Daoy (cell line): ENCODE measurements around the gene IDH2. TPM values are rescaled to one million over a fixed set of nuclear protein-coding genes. Genes with fewer than 3 reads are reported as not detected.

Experiments
- DNase-seq: peaks from one replicate; pipeline ENCODE4 v3.0.0-alpha.2; 2015; ENCODE audit warnings: low read depth
- total RNA-seq: library from RNA; depleted of rRNA; stranded (reverse); fragments of >200 nt; shearing (Covaris generic); gene quantifications from 2 replicates; pipeline ENCODE4 v1.2.3, GENCODE V29; 2014; rRNA removed

The IDH2 gene
- total RNA-seq, 1 experiment from 2014 or later = 68.8 TPM

GRCh38 chr15:90043530-90044010 lies 58.7 kb downstream of the IDH2 start:
- no peak for DNase-seq

- no peak for DNase-seq
Observed at GRCh38 chr15:90042766-90043529, 59.3 kb downstream of the IDH2 start.

GRCh38 chr15:90042356-90042755 lies 59.9 kb downstream of the IDH2 start:
- DNase-seq = no peak

- DNase-seq = no peak
Observed at GRCh38 chr15:90040618-90041017, 61.6 kb downstream of the IDH2 start.

- DNase-seq = no peak
Observed at GRCh38 chr15:90039996-90040395, 62.3 kb downstream of the IDH2 start.

GRCh38 chr15:90038632-90039095 lies 63.6 kb downstream of the IDH2 start:
- DNase-seq = no peak

- DNase-seq = peak; percentile 63
Observed at GRCh38 chr15:90037961-90038631, 64.2 kb downstream of the IDH2 start.

GRCh38 chr15:90037511-90037860 lies 64.8 kb downstream of the IDH2 start:
- no peak for DNase-seq

GRCh38 chr15:90036806-90037510 lies 65.3 kb downstream of the IDH2 start:
- DNase-seq = no peak

GRCh38 chr15:90036343-90036742 lies 65.9 kb downstream of the IDH2 start:
- no peak for DNase-seq

GRCh38 chr15:90035840-90036230 lies 66.4 kb downstream of the IDH2 start:
- no peak for DNase-seq

GRCh38 chr15:90035095-90035839 lies 67.0 kb downstream of the IDH2 start:
- peak; percentile 44 for DNase-seq

- DNase-seq = no peak
Observed at GRCh38 chr15:90033448-90033847, 68.8 kb downstream of the IDH2 start.

Other genes with a start within 250 kb of the IDH2 start
- gene AP3S2, start 208.5 kb downstream of the IDH2 start, total RNA-seq = 53.9 and 89.7 TPM in 2 replicates
- gene ARPIN, start 189.5 kb downstream of the IDH2 start, total RNA-seq = 3.3 and 4.1 TPM in 2 replicates
- 4.5 and 12.3 TPM in 2 replicates for gene ZNF710, start 101.1 kb downstream of the IDH2 start, total RNA-seq
- 16.2 and 31.4 TPM in 2 replicates for gene SEMA4B, start 98.9 kb upstream of the IDH2 start, total RNA-seq
- 25.5 and 39.3 TPM in 2 replicates for gene CIB1, start 131.5 kb upstream of the IDH2 start, total RNA-seq
- gene GDPGP1, start 131.7 kb upstream of the IDH2 start, total RNA-seq = 4.2 TPM in 2 replicates
- 0.06 TPM in 1 of 2 replicates, not detected in the other for gene TTLL13, start 147.1 kb upstream of the IDH2 start, total RNA-seq
- 129 and 135 TPM in 2 replicates for gene NGRN, start 163.2 kb upstream of the IDH2 start, total RNA-seq
- gene ZNF774, start 249.8 kb upstream of the IDH2 start, total RNA-seq = 0.45 and 1.5 TPM in 2 replicates